ENCODE results near the gene SRSF11.

SRSF11 gene

DNA sequence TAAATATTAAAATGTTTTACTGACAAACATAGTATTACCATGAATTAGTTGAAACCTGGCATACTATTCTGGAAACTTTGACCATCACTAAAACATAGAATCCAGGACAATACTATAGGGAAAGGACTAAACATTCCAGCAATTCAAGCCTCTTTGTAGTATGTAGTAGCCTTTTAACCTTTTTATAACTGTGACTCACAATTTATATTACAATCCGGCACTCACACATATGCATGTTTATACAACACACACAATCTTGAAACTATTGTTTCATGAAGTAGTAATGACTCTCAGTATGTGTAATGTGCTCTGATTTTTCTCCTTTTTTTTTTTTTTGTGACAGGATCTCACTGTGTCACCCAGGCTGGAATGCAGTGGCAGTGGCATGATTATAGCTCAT is 69.0 kb downstream of the SRSF11 start:
- TF ChIP-seq SIN3A (IDR thresholded peaks at IDR 0.05; ENCODE audit: borderline replicate concordance, insufficient read depth, low read length) (no peak), FOXP2 (optimal IDR thresholded peaks at IDR 0.05; ENCODE audit: borderline replicate concordance, extremely low read depth, extremely low read length, insufficient read depth) (no peak), TAF1 (IDR thresholded peaks at IDR 0.05; ENCODE audit: borderline replicate concordance, insufficient read depth, low read length) (no peak), POLR2AphosphoS5 (IDR thresholded peaks at IDR 0.05; ENCODE audit: low read depth, low read length) (no peak)
- TF ChIP-seq, protein P1, sequence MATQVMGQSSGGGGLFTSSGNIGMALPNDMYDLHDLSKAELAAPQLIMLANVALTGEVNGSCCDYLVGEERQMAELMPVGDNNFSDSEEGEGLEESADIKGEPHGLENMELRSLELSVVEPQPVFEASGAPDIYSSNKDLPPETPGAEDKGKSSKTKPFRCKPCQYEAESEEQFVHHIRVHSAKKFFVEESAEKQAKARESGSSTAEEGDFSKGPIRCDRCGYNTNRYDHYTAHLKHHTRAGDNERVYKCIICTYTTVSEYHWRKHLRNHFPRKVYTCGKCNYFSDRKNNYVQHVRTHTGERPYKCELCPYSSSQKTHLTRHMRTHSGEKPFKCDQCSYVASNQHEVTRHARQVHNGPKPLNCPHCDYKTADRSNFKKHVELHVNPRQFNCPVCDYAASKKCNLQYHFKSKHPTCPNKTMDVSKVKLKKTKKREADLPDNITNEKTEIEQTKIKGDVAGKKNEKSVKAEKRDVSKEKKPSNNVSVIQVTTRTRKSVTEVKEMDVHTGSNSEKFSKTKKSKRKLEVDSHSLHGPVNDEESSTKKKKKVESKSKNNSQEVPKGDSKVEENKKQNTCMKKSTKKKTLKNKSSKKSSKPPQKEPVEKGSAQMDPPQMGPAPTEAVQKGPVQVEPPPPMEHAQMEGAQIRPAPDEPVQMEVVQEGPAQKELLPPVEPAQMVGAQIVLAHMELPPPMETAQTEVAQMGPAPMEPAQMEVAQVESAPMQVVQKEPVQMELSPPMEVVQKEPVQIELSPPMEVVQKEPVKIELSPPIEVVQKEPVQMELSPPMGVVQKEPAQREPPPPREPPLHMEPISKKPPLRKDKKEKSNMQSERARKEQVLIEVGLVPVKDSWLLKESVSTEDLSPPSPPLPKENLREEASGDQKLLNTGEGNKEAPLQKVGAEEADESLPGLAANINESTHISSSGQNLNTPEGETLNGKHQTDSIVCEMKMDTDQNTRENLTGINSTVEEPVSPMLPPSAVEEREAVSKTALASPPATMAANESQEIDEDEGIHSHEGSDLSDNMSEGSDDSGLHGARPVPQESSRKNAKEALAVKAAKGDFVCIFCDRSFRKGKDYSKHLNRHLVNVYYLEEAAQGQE (IDR thresholded peaks at IDR 0.05; ENCODE audit: insufficient read depth in 1 of 2, low read depth in 2 of 2, low read length in 2 of 2) = no peak

DNA sequence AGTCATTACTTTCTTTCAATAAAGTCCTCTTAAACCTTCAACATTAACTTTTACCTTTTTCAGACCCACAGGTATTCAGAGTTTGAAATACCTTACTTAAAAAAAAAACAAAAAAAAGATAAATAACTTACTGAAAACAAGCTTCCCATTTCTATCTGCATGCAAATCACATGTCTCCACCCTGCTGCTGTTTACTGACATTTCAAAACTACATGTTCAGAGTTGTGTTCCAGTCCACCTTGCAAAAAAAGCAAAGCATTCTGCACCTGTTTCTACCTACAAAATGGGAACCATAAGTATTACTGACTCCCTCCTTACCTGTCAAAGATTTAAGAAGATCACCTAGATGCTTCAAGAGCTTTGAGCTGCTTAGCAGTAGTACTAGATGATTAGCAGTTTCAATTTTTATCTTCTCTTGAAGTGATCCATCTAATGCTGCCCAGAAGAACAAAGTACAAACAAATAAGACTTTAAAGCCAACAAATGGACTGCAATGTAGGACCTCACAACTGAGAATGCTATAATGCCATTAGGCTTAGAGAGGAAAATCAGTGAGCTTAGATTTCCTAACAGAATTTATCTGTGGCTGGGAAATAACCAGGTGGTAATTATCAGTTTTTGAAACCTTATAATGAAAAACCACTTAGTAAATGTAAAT is 72.1 kb downstream of the SRSF11 start:
- TF ChIP-seq, protein P1 (IDR thresholded peaks at IDR 0.05; ENCODE audit: insufficient read depth in 1 of 2, low read depth in 2 of 2, low read length in 2 of 2) = no peak
- TF ChIP-seq SIN3A (IDR thresholded peaks at IDR 0.05; ENCODE audit: borderline replicate concordance, insufficient read depth, low read length) = no peak
- TF ChIP-seq FOXP2 (optimal IDR thresholded peaks at IDR 0.05; ENCODE audit: borderline replicate concordance, extremely low read depth, extremely low read length, insufficient read depth) = no peak
- TF ChIP-seq POLR2AphosphoS5 (IDR thresholded peaks at IDR 0.05; ENCODE audit: low read depth, low read length) = no peak
- no peak for TF ChIP-seq TAF1 (IDR thresholded peaks at IDR 0.05; ENCODE audit: borderline replicate concordance, insufficient read depth, low read length)

DNA sequence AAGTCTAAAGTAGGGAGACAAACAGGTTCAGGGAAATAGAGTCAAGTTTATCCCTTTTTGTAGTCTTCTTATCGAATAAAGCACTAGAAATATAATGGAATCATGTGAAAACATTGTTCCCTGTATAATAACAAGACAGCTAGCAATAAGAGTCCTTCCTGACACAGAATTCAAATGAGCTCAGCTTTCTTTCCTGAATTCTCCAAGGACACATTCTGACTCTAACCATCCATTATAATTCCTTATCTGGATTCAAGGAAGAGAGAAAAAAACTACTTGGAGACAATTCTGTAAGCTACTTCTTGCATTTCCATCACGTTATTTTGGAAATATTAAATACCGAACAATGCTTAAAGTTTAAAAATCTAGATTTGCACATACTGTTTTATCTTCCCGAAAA is 74.6 kb downstream of the SRSF11 start:
- TF ChIP-seq TAF1 (IDR thresholded peaks at IDR 0.05; ENCODE audit: borderline replicate concordance, insufficient read depth, low read length) = no peak
- TF ChIP-seq, protein P1 (IDR thresholded peaks at IDR 0.05; ENCODE audit: insufficient read depth in 1 of 2, low read depth in 2 of 2, low read length in 2 of 2) = no peak
- TF ChIP-seq FOXP2 (optimal IDR thresholded peaks at IDR 0.05; ENCODE audit: borderline replicate concordance, extremely low read depth, extremely low read length, insufficient read depth) = no peak
- TF ChIP-seq POLR2AphosphoS5 (IDR thresholded peaks at IDR 0.05; ENCODE audit: low read depth, low read length) = no peak
- no peak for TF ChIP-seq SIN3A (IDR thresholded peaks at IDR 0.05; ENCODE audit: borderline replicate concordance, insufficient read depth, low read length)

DNA sequence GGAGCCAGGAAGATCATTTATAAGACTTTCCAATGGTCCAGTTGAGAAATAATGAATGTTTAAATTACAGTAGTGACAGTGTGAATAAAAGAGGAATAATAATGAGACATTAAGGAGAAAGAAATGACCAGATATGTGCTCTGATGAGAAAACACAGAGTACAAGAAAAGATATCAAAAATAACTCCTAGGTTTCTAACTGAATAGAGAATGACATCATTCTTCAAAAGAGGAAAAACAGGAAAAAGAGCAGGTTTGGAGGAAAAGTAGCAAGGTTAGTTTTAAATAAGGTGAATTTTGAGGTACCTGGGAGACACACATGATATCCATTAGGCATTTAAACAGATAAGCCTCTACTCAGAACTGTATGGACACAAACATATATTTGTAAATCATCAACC is 78.3 kb downstream of the SRSF11 start:
- TF ChIP-seq, protein P1 (IDR thresholded peaks at IDR 0.05; ENCODE audit: insufficient read depth in 1 of 2, low read depth in 2 of 2, low read length in 2 of 2) = no peak
- TF ChIP-seq FOXP2 (optimal IDR thresholded peaks at IDR 0.05; ENCODE audit: borderline replicate concordance, extremely low read depth, extremely low read length, insufficient read depth) = no peak
- TF ChIP-seq SIN3A (IDR thresholded peaks at IDR 0.05; ENCODE audit: borderline replicate concordance, insufficient read depth, low read length) = no peak
- no peak for TF ChIP-seq POLR2AphosphoS5 (IDR thresholded peaks at IDR 0.05; ENCODE audit: low read depth, low read length)
- TF ChIP-seq TAF1 (IDR thresholded peaks at IDR 0.05; ENCODE audit: borderline replicate concordance, insufficient read depth, low read length) = no peak
